Endodermal cell (in vitro differentiated cells): ENCODE data around the gene STXBP6. TPM values are rescaled to one million over a fixed set of nuclear protein-coding genes. Genes with fewer than 3 reads are reported as not detected.

Source experiments
- DNase-seq: peaks from one replicate; pipeline ENCODE4 v3.0.0-alpha.2; 2017
- H3K27ac ChIP-seq: 2 replicates; pipeline ENCODE4 v1.5.1; 2013; ENCODE audit warnings: mild to moderate bottlenecking, low read depth, low read length, moderate library complexity
- H3K27me3 ChIP-seq: 2 replicates; pipeline ENCODE4 v1.6.1; 2013; ENCODE audit warnings: mild to moderate bottlenecking, low read length, moderate library complexity; ENCODE audit not compliant: insufficient read depth, control insufficient read depth, poor library complexity, severe bottlenecking
- H3K36me3 ChIP-seq: 2 replicates; pipeline ENCODE4 v1.7.0; 2013; ENCODE audit warnings: mild to moderate bottlenecking, low read length, moderate library complexity; ENCODE audit not compliant: control insufficient read depth, insufficient read depth
- H3K4me1 ChIP-seq: one replicate; pipeline ENCODE4 v1.7.0; 2013; ENCODE audit warnings: low read length; ENCODE audit not compliant: control insufficient read depth, insufficient read depth
- H3K4me3 ChIP-seq: 2 replicates; pipeline ENCODE4 v1.5.1; 2013; ENCODE audit warnings: mild to moderate bottlenecking, low read length, moderate library complexity
- H3K9ac ChIP-seq: 2 replicates; pipeline ENCODE4 v1.6.1; 2013; ENCODE audit warnings: mild to moderate bottlenecking, low read length, moderate library complexity; ENCODE audit not compliant: poor library complexity, severe bottlenecking; ENCODE audit errors: extremely low read depth
- H3K9me3 ChIP-seq: 2 replicates; pipeline ENCODE4 v1.6.1; 2013; ENCODE audit warnings: mild to moderate bottlenecking, low read length, moderate library complexity; ENCODE audit not compliant: control insufficient read depth
- H3K27ac Mint-ChIP-seq: 2 replicates; pipeline ENCODE4 v1.8.0; 2020; ENCODE audit warnings: mixed read lengths
- H3K27me3 Mint-ChIP-seq: 2 replicates; pipeline ENCODE4 v1.8.0; 2021; ENCODE audit warnings: mild to moderate bottlenecking, mixed read lengths; ENCODE audit not compliant: insufficient read depth
- H3K36me3 Mint-ChIP-seq: 2 replicates; pipeline ENCODE4 v1.8.0; 2020; ENCODE audit warnings: low read depth, mixed read lengths
- H3K4me1 Mint-ChIP-seq: 2 replicates; pipeline ENCODE4 v1.8.0; 2020; ENCODE audit warnings: mixed read lengths
- H3K4me3 Mint-ChIP-seq: 2 replicates; pipeline ENCODE4 v1.8.0; 2020; ENCODE audit warnings: mild to moderate bottlenecking, moderate library complexity, mixed read lengths
- H3K9me3 Mint-ChIP-seq: 2 replicates; pipeline ENCODE4 v1.8.0; 2020; ENCODE audit warnings: mild to moderate bottlenecking, mixed read lengths
- WGBS, 2 experiments: methylation state at CpG; one replicate each; pipeline versions ENCODE4 v1.1.5 to v1.1.7; 2013; ENCODE audit warnings: missing lambda C conversion rate in 2 of 2, mixed read lengths in 1 of 2; ENCODE audit not compliant: insufficient coverage in 1 of 2, insufficient read length in 1 of 2; 5-methylcytosine and 5-hydroxymethylcytosine counted together
- total RNA-seq, 2 donors: library from RNA; stranded (reverse); fragmentation: NEBNext Ultra II Directional in 1 of 2; extraction: Animal tissue kit (Norgen Biotek cat#: 25700) in 1 of 2; gene quantifications; 2 replicates in 1 of 2; 3 replicates in 1 of 2; pipeline ENCODE4 v1.2.1, GENCODE V29; 2021
- TF ChIP-seq, protein P1 (sequence below): fragments of 200-600 bp; sonication (generic); conservative IDR thresholded peaks from 2 replicates; pipeline ENCODE4 v1.5.0; 2021; ENCODE audit warnings: antibody characterized with exemption, mild to moderate bottlenecking

The STXBP6 gene
- total RNA-seq, 2 donors from 2014 or later = 0.64 to 1.5 TPM

DNA sequence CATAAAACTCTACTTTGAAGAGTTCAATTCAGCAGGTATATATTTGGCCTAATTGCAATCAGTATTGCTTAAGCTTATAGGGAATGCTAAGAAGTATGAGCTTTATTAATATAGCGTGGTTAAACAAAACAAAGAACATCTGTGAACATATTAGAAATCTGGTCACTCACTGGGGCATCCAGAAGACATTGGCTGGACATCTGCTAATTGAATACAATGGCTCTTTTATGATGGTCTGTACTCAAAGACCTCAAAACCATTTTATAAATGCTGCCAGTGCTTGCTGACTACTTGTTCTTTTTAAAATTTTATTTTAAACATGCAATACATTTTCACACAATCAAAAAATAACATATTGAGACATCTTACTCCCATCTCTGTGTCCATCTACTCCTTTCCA, 173.0 kb downstream of the STXBP6 start:
- TF ChIP-seq, protein P1, sequence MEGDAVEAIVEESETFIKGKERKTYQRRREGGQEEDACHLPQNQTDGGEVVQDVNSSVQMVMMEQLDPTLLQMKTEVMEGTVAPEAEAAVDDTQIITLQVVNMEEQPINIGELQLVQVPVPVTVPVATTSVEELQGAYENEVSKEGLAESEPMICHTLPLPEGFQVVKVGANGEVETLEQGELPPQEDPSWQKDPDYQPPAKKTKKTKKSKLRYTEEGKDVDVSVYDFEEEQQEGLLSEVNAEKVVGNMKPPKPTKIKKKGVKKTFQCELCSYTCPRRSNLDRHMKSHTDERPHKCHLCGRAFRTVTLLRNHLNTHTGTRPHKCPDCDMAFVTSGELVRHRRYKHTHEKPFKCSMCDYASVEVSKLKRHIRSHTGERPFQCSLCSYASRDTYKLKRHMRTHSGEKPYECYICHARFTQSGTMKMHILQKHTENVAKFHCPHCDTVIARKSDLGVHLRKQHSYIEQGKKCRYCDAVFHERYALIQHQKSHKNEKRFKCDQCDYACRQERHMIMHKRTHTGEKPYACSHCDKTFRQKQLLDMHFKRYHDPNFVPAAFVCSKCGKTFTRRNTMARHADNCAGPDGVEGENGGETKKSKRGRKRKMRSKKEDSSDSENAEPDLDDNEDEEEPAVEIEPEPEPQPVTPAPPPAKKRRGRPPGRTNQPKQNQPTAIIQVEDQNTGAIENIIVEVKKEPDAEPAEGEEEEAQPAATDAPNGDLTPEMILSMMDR = no peak
- Histone ChIP-seq H3K27me3 (no peaks in the 10 kb centered on the region), H3K4me3 (no peak overlapping the region), H3K36me3 (no peaks in the 10 kb centered on the region), H3K9me3 (no peaks in the 10 kb centered on the region), H3K4me1 (no peaks in the 10 kb centered on the region), H3K9ac (no peak overlapping the region), H3K27ac (no peak overlapping the region)
- H3K9me3 Mint-ChIP-seq = no peaks in the 10 kb centered on the region
- WGBS, 2 experiments = 88% methylated on average over 1 of the region's 1 CpG; no CpG with 5 or more reads in 1 of the 2 experiments
- H3K36me3 Mint-ChIP-seq = no peaks in the 10 kb centered on the region
- no peak overlapping the region for H3K27ac Mint-ChIP-seq
- no peak overlapping the region for H3K4me3 Mint-ChIP-seq
- no peak for DNase-seq
- H3K27me3 Mint-ChIP-seq = no peaks in the 10 kb centered on the region
- no peaks in the 10 kb centered on the region for H3K4me1 Mint-ChIP-seq

DNA sequence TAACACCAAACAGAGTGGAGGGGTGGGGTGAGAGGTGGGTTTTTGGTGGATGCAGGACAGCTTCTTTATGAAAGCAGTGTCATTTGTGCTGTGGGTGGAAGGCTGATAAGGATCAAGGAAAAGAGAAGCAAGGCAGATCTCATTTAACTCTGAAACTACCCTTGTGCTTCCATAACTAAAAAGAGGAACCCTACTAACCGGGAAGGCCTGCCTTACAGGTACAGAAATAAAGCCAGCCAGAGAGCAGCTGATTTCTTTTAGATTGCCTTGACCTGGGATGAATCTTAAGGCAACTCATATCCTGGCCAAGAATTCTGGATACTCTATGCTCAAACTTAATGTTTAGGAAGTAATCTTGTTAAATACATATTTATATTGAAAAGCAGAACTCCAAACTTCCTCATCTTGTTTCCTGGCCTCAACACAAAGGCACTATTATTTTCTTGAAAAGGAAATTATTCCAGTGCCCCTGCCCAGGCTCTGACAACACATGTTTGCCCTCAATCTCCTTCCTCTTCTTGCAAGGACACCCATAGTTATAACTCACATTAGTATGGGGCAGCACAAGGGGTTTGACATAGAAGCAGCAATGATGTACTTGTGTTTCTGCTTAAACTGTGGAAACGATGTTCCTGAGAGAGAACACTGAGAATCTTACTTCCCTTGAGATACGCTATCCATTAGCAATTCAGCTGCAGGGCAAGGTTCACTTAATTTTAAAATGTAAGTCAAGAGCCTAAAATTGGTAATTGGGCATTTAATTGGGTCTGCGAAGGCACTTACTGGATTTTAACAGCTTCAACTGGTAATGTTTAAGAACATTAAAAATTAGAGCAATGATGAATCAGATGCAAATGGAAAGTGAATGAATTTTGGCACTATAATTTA, 173.7 kb downstream of the STXBP6 start:
- Histone ChIP-seq H3K9ac (no peak overlapping the region), H3K36me3 (no peaks in the 10 kb centered on the region), H3K9me3 (no peaks in the 10 kb centered on the region), H3K27me3 (no peaks in the 10 kb centered on the region), H3K4me1 (no peaks in the 10 kb centered on the region), H3K27ac (no peak overlapping the region), H3K4me3 (no peak overlapping the region)
- H3K9me3 Mint-ChIP-seq = no peaks in the 10 kb centered on the region
- WGBS, 2 experiments = 94 to 95% methylated on average over 3 to 4 of the region's 4 CpGs
- H3K36me3 Mint-ChIP-seq = no peaks in the 10 kb centered on the region
- TF ChIP-seq, protein P1 = no peak
- H3K4me1 Mint-ChIP-seq = no peaks in the 10 kb centered on the region
- no peak for DNase-seq
- H3K27me3 Mint-ChIP-seq = no peaks in the 10 kb centered on the region
- no peak overlapping the region for H3K4me3 Mint-ChIP-seq
- H3K27ac Mint-ChIP-seq = no peak overlapping the region

DNA sequence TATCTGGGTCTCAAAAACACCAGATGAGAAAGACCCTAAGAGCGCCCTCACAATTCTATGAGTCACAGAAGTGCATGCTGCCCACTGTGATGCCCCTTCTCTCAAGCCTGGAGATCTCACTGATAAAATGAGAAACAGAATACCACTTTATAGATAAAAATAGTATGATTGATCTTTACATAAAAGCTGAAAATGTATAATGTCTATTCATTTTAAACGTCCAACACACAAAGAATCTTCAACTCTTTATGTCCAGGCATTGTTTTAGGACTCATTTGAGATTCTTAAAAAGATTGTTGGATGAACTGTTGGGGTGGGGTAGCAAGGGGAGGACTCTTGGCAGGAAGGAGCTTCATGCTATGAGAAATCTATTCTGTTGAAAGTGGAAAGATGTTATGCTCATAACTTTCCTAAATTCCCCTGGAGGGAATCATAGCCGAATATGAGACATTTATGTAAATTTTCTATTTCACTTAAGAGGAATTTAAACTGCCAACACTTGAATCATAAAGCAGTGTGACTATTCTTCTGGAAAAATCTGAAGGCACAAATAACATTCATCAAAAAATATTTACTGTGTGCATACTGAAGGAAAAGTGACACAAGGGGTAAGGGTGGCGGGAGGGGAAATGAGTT, 174.6 kb downstream of the STXBP6 start:
- Mint-ChIP-seq H3K27me3 (no peaks in the 10 kb centered on the region), H3K4me3 (no peak overlapping the region)

More for the DNA sequence above, 174.6 kb downstream of the STXBP6 start:
- Mint-ChIP-seq H3K4me1 (no peaks in the 10 kb centered on the region), H3K9me3 (no peaks in the 10 kb centered on the region), H3K36me3 (no peaks in the 10 kb centered on the region), H3K27ac (no peak overlapping the region)
- TF ChIP-seq, protein P1 = no peak
- no peak overlapping the region for H3K27ac ChIP-seq
- H3K27me3 ChIP-seq = no peaks in the 10 kb centered on the region
- no peaks in the 10 kb centered on the region for H3K4me1 ChIP-seq
- DNase-seq = no peak
- no peaks in the 10 kb centered on the region for H3K36me3 ChIP-seq
- H3K9me3 ChIP-seq = no peaks in the 10 kb centered on the region
- 88 to 100% methylated on average over 1 to 4 of the region's 4 CpGs for WGBS, 2 experiments
- no peak overlapping the region for H3K9ac ChIP-seq
- H3K4me3 ChIP-seq = no peak overlapping the region
